ENCODE results near the gene FHIP1A.

The FHIP1A gene

GRCh38 chr4:151417766-151418376 lies 8.9 kb downstream of the FHIP1A start:
- in situ Hi-C loops (cut with MboI; ENCODE audit: low sequenced_read_pairs), result no loop called here

DNA sequence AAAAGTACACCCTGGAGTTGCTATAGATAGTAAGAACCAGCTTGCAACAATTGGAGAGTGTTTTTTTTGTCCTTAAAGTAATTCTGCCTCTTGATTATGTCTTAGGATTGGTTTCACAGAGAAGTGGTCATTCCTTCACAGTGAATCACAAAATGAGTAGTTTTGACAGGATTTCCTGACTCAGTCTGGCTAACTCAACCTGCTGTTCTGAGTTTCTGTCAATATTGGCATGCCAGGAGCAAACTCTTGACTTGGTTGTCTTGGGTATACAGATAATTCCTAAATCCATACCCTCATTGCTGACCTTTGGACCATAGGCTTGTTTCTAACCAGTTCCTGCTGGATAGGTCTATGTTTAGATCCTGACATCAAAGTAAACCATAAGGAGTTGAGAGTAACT lies 9.4 kb downstream of the FHIP1A start:
- in situ Hi-C loops (cut with MboI; ENCODE audit: low sequenced_read_pairs), result no loop called here

- in situ Hi-C loops (cut with MboI; ENCODE audit: low sequenced_read_pairs), result no loop called here
These were observed 9.9 kb downstream of the FHIP1A start for GRCh38 chr4:151418856-151419255.

- in situ Hi-C loops (cut with MboI; ENCODE audit: low sequenced_read_pairs), result no loop called here
These were observed 11.4 kb downstream of the FHIP1A start for GRCh38 chr4:151420250-151420807.

GRCh38 chr4:151422854-151423253 lies 13.9 kb downstream of the FHIP1A start:
- in situ Hi-C loops (cut with MboI; ENCODE audit: low sequenced_read_pairs), result no loop called here

DNA sequence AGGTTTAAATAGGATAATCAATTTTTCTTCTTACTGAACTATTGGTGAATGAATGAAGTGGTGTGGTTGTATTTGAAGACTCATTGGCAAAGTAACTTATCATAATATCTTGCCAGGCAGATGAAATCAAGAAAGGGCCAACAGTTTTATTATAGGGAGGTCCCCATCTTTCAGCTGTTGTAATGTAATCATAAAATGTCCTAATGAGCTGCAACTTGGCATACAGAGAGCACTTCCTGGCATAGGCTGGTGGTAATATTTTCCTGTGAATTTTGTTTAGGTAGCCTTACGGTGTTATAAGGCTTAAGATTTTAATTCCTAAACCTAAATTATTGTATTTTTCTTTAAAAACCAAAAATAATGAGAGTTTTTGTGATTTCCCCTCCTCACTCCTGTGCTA lies 17.5 kb downstream of the FHIP1A start:
- in situ Hi-C loops (cut with MboI; ENCODE audit: low sequenced_read_pairs), result no loop called here

- in situ Hi-C loops (cut with MboI; ENCODE audit: low sequenced_read_pairs), result no loop called here
These were observed 18.3 kb downstream of the FHIP1A start for GRCh38 chr4:151427266-151427665.

GRCh38 chr4:151428346-151428745 lies 19.4 kb downstream of the FHIP1A start:
- in situ Hi-C loops (cut with MboI; ENCODE audit: low sequenced_read_pairs), result no loop called here

DNA sequence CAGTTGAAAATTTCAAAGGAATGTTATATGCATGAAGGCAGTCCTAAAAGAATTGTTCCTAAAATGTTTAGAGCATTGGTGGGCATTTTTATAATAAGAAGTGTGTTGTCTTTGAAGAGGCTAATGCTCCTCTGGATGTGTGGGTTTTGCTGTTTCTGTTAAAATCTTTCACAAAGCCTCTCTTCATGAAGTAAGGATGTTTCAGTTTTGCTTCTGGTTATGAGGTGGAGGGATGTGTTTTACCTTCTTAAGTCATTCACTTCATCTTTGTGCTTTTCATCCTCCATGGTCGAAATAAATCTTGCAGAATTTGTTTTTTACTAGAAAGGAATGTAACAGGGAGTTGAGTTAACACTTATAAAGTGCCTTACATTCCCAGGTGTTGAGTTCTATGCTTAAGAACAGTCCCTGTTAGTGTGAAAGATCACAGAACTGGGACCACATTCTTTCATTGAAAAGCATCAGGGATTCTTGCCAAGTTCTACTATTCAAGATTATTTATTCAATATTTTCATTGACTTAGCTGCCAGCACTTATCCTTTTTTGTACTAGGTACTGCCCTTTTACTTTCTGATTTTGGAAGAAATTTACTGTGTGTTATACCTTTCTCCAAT lies 21.1 kb downstream of the FHIP1A start:
- in situ Hi-C loops (cut with MboI; ENCODE audit: low sequenced_read_pairs), result no loop called here

DNA sequence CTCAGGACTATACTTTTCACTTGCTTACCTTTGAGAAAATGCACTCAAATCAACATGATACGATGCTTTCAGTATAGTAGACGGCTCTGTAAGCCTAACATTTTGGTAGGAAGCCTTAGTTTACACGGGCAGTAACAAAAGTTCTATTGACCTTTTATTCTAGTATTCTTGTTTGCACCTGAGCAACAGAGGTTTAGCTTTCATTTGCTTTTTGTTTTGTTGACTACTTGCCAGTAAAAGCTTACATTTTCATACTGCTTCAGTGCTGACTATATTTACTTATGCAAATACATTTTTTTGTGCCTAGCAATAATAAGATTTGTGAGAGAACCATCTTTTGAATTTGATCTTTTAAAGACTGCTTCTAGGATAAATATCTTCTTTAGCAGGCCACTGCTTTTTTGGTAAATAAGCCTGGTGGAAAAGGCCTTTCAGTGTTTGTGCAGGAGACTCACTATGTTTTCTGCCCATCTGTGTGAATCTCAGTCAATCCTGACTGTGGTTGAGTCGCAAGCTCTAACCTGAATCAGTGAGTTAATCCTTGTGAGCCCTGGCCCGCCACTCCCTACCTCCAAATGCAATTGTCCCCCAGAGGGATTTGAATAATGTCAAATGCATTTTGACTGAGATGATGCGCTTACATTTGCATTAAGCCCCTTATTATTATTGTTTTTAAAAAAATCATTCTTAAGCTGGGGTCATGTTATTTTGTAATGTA lies 21.9 kb downstream of the FHIP1A start:
- in situ Hi-C loops (cut with MboI; ENCODE audit: low sequenced_read_pairs), result no loop called here

DNA sequence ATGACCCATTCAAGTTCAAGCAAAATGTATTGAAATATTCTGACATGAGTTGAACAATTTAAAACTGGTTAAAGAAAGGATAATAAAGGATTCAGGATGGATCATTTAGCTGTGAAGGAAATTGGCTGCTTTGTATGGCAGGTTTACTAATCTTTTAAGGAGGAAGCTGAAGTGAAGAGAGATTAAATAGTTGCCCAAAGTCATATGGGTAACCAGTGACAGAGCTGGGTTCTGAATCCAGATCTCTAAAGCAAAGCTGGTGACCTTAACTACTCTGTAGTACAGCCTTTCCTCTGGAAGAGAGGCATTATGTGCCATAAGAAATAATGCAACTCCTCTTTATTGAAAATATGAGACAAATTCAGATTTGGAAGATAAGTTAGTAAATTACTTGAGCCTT lies 22.8 kb downstream of the FHIP1A start:
- in situ Hi-C loops (cut with MboI; ENCODE audit: low sequenced_read_pairs), result no loop called here

GRCh38 chr4:151432654-151433053 lies 23.7 kb downstream of the FHIP1A start:
- in situ Hi-C loops (cut with MboI; ENCODE audit: low sequenced_read_pairs), result no loop called here

GRCh38 chr4:151434183-151434860 lies 25.3 kb downstream of the FHIP1A start:
- in situ Hi-C loops (cut with MboI; ENCODE audit: low sequenced_read_pairs), result no loop called here

DNA sequence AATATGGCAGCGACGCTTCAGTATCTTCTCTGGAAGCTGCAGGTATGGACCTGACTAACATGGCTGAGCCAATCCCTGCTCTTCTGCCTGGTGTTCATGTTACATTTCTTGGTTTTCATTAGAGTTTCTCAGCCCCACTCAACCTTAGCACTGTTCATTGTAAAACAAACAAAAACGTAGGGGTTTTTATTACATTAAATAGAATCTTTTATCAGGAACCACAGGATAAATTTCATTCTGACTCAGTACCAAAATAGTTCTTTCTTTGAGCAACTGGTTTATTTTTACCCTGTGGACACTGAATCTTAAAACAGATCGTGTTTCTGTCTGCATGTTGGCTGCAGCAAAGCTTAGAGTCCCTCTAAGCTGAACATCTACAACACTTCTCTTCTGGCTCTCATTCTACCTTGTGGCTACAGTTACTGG lies 27.1 kb downstream of the FHIP1A start:
- in situ Hi-C loops (cut with MboI; ENCODE audit: low sequenced_read_pairs), result no loop called here

DNA sequence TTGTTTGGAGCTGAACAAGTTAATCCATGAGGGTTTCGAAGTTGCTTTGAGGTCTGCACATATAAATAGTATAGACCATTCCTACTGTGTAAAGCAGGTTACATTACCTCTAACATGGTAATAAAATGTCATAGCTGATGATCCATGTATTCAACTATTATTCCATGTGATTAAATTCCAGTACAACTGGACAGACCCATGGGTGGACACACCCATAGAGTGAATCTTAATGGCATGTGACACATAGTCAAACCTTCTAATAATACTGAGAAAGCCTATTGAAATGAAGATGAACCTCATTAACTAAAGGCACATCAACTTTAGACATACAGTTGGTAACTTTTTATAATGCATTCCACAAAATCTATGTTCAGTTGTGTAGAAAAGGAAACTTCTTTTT lies 28.5 kb downstream of the FHIP1A start:
- in situ Hi-C loops (cut with MboI; ENCODE audit: low sequenced_read_pairs), result no loop called here

DNA sequence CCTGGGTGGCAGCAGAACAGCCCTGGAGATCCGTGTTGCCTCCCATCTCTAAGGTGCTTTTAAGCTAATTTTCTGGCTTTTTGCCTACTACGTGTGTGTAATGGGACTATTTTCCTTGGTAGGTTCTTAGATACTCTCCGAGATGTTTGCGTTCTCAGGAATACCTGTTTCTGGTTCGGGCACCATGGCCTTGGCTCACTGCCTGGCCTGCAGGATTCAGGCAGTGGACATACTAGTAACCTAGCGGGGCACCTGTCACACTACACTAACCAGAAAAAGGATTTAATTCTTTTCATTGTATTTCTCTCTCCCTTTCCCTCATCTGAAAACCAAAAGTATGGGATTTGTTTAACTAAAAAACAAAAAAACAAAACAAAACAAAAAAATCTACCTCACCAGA lies 29.2 kb downstream of the FHIP1A start:
- in situ Hi-C loops (cut with MboI; ENCODE audit: low sequenced_read_pairs), result no loop called here

DNA sequence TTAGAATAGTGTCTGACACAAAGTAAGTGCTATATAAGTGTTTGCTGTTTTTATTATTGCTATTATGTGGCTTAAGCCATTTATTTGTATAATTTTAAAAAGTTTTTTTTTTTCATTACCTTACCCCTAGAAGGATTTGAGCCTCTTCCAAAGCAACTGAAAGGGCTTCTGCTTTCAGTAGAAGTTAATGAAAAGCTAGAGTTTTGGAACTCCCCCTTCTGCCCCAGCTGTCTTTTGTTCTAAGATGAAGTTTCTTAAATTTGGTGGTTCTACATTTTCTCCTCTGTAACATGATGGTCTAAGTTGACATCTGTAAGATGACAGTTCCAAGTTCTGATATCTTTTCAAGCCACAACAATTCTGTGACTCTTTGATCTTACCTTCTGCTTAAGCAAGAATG lies 30.3 kb downstream of the FHIP1A start:
- in situ Hi-C loops (cut with MboI; ENCODE audit: low sequenced_read_pairs), result no loop called here

- in situ Hi-C loops (cut with MboI; ENCODE audit: low sequenced_read_pairs), result no loop called here
These were observed 33.0 kb downstream of the FHIP1A start for GRCh38 chr4:151442002-151442401.

DNA sequence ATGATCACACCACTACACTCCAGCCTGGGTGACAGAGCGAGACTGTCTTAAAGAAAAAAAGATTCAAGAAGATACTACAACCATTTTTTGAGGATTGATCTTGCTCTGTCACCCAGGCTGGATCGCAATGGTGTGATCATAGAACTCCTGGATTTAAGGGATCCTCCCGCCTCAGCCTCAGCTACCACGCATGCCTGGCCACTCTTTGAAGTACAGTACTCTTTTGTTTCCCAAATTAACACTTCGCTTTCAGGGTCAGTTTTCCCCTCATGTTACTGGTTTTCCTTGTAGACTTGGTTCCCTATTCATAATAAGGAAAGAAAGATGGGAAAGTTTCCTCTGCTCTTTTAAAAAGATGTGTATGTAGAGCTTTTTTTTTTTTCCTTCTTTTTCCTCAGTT lies 34.3 kb downstream of the FHIP1A start:
- in situ Hi-C loops (cut with MboI; ENCODE audit: low sequenced_read_pairs), result no loop called here

- in situ Hi-C loops (cut with MboI; ENCODE audit: low sequenced_read_pairs), result no loop called here
These were observed 34.8 kb downstream of the FHIP1A start for GRCh38 chr4:151443752-151444151.

- in situ Hi-C loops (cut with MboI; ENCODE audit: low sequenced_read_pairs), result no loop called here
These were observed 37.2 kb downstream of the FHIP1A start for GRCh38 chr4:151446208-151446607.

Measured in HL-60/S4 treated with phorbol 12-myristate 13-acetate at 8.2 ng/mL for 4 days and 3 days (cell line).